GM19452 (cell line): ENCODE measurements around the gene IZUMO4.
A peak's percentile ranks its signal among the peaks of the same experiment; 100 is the strongest.
"Not testable (repeated sequence)": the region's sequence is repeated elsewhere in the genome, so short reads cannot be mapped to it uniquely, and the experiment has no call there.

Experiments used
- ATAC-seq: cut with Tn5 transposase; IDR thresholded peaks from one replicate; pipeline ENCODE4 v1.9.1; 2021; ENCODE audit not compliant: unreplicated experiment

IZUMO4 gene

GRCh38 chr19:2080336-2080988 is 16.3 kb upstream of the IZUMO4 start:
- ATAC-seq = no peak

DNA sequence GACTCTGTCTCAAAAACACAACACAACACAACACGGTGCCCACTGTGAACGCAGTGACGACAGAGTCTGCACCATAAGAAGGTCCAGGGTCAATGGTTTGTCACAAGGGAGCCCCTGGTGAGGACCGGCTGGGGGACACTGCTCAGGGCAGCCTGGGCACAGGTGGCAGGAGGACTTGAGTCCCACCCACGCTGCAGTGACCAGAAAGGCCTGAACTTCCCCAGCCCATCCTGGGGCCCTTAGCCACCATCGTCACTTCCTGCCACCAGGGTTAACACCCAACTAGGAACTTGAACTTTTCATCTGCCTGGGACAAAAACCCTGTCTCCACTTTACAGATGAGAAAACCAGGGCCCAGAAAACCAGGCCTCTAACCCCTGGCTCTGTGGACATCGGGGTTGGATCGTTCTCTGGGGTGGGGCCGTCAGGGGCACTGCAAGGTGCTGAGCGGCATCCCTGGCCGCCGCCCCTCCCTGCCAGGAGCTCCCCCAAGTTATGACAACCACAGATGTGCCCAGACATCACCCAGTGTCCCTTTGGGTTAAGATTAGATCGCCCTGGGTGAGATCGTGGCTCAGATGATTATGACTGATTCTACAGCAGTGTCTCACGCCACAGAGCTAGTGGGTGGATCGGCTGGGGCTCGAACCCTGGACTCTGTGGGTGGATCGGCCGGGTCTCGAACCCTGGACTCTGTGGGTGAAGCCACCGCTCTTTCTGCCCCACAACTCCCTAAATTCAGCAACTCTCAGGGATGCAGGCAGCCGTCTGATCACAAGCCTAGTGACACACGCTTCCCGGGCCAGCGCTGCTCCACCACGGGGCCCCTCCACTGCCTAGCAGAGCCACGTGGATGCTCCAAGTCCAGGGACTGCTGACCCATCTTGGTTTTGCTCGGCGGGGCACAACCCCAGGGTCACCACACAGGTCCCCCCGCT is 14.6 kb upstream of the IZUMO4 start:
- ATAC-seq = no peak

GRCh38 chr19:2083174-2083854 is 13.4 kb upstream of the IZUMO4 start:
- ATAC-seq = no peak

DNA sequence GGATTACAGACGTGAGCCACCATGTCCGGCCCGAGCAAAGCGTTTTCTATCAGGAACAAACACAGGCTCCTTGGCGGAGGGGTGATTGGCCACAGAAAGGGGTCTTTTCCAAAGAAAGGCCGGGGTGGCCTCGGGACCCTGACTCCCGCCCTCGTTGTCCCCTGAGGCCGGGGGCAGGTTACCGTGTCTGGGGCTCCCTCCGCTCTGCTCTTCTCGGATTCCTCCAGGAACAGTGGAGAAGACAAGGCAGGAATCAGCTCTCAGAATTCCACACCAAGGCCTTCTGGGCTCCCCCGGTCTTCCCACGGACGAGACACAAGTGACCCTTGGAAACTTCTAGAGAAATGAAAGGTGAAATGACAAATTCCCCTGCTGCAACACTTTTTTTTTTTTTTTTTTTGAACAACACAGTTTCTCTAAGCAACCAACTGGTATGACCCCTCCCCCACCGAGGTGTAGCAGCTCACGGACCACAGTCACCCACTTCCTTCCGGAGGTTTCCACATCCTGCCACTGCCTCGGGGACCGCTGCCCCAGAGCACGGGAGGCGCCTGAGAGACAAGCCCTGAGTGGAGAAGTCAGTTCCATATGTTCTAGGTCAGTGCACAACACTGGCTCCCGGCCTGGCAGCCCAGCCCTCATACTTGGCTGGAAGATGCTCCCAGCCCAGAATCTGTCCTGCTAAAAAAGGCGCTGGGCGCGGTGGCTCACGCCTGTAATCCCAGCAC is 11.6 kb upstream of the IZUMO4 start:
- ATAC-seq = peak; percentile 22

GRCh38 chr19:2086695-2087620 is 9.8 kb upstream of the IZUMO4 start:
- not testable (repeated sequence) for ATAC-seq

DNA sequence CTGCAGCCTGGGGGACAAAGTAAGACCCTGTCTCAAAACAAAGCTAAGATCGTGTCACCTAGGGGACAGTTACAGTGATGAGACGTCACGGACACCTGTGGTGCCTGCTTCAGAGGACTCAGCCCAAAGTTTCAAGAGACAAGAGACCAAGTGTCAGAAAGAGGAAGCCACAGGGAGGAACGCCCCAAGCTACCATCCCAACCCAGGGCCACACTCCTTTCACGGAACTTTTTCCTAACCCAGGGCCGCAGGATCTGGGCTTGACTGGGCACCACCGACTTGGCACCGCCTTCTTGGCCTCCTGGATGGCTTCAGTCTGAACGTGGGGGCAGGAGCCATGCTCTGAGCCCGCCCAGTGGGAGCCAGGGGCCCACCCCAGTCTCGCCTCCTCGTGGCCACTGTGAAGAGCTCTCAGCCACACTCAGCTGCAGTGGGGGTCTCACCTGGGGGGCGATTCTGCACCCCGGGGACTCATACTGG is 9.1 kb upstream of the IZUMO4 start:
- no peak for ATAC-seq

GRCh38 chr19:2089001-2089711 is 7.6 kb upstream of the IZUMO4 start:
- no peak for ATAC-seq

GRCh38 chr19:2089727-2090053 is 7.0 kb upstream of the IZUMO4 start:
- peak; percentile 1 for ATAC-seq

DNA sequence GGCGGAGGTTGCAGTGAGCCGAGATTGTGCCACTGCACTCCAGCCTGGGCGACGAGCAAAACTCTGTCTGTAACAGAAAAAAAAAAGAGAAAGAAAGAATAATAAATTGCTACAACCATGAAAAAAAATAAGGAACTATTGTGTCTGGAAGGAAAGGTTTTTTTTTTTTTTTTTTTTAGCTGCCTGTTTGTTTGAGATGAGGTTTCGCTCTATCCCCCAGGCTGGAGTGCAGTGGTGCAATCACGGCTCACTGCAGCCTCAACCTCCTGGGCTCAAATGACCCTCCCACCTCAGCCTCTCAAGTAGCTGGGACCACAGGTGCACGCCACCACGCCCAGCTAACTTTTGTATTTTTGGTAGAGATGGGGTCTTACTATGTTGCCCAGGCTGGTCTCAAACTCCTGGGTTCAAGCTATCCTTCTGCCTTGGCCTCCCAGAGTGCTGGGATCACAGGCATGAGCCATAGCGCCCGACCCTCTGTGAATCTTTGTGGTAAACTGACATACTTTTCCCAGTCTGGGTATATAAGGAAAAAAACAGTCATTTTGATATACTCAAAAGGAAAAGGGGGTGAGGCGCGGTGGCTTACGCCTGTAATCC is 4.7 kb upstream of the IZUMO4 start:
- ATAC-seq = not testable (repeated sequence)

GRCh38 chr19:2096034-2096479 is 658 bp upstream of the IZUMO4 start, which contains the start of gene MOB3A:
TSS of gene MOB3A (minus strand) at chr19:2096326. CDS start at chr19:2078560, 17,766 bp downstream.
- ATAC-seq = peak; percentile 41

GRCh38 chr19:2097203-2097885 is 629 bp downstream of the IZUMO4 start:
- ATAC-seq = no peak

GRCh38 chr19:2097886-2098327 is 1.2 kb downstream of the IZUMO4 start:
- no peak for ATAC-seq

GRCh38 chr19:2099054-2099501 is 2.4 kb downstream of the IZUMO4 start:
- ATAC-seq = no peak

DNA sequence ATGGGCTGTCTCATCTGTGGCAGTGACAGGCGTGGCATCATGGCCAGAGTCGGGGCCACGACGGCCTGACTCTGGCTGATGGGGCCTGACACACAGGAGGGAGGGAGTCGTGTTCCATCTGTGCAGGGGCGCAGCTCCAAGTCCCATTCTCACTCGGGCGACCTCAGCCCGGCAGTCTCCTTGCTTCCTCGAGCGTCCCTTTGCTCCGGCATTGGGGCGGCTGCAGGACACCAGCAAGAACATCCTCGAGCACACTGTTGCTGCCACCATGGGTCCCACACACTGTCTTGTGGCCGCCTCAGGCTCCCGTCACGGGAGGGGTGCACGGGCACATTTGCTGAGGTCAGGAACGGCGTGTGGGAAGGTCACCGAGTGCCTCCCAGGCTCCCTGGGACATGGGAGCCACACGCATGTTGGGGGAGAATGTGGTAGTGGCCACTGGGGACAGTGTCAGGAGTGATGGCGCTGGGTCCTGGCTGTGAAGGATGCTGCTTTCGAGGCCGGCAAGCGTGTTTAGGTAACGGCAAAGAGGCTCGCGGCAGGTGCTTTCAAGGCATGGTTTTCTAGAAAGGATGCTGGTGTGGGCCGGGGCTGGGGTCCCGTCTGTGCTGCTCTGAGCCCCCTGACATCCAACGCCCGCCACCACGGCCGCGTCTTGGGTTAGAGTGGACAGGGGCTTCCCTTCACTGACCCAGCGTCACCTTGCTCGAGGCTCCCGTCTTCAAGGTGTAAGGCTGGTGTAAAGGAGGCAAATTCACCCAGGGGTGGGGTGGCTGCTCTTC is 3.4 kb downstream of the IZUMO4 start:
- ATAC-seq = no peak

- ATAC-seq = no peak
Observed at GRCh38 chr19:2100719-2101061, 4.0 kb downstream of the IZUMO4 start.

DNA sequence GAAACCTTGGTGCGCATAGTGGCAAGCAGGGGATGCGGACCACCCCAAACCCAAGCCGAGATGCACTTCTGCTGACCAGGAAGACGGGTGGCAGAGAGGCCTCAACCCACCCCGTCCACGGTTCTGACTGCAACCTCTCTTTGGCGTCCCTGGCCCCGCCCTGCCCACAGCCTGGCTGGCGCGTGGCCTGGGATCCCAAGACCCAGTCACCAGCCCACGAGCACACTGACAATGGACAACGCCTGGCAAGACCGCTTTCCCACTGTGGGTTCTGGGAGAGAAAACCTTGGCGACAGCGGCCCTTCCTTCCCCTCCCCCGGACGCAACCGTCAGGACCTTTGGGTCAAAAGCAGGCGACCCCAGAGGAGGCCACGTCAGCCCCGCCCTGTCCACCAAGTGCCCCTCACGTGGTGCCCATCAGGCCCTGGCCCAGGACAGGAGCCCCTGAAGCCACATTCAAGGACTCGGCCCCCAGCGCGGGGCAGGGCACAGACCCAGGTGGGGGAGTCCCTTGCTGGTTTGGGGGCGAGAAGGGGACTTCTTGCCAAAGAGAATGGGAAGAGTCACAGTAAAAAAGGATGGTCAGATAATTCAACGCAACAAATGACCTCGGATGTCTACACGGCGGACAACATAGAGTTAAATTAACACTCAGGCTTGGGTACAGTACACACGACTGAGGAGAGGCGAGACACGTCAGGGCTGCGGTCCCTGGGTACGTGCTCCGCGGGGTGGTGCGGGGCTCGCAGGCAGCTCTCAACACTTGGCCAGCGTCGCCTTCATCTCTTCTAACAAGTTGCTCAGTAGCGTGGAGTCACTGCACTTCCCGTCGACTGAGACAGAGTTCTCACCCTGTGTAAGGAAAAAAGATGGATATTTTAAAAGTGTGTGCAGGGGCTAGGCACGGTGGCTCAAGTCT is 5.0 kb downstream of the IZUMO4 start:
- no peak for ATAC-seq
